C4-2B (cell line): ENCODE measurements around the gene UHRF1.

Experiments
- ZFX ChIP-seq: fragments of 450-650 bp; IDR thresholded peaks from 2 replicates; pipeline ENCODE4 v1.6.1; 2017
- TF ChIP-seq, protein P1 (sequence below): fragments of 450-650 bp; conservative IDR thresholded peaks from 2 replicates; pipeline ENCODE4 v1.5.1; 2017; ENCODE audit warnings: mild to moderate bottlenecking

- TF ChIP-seq, protein P1, sequence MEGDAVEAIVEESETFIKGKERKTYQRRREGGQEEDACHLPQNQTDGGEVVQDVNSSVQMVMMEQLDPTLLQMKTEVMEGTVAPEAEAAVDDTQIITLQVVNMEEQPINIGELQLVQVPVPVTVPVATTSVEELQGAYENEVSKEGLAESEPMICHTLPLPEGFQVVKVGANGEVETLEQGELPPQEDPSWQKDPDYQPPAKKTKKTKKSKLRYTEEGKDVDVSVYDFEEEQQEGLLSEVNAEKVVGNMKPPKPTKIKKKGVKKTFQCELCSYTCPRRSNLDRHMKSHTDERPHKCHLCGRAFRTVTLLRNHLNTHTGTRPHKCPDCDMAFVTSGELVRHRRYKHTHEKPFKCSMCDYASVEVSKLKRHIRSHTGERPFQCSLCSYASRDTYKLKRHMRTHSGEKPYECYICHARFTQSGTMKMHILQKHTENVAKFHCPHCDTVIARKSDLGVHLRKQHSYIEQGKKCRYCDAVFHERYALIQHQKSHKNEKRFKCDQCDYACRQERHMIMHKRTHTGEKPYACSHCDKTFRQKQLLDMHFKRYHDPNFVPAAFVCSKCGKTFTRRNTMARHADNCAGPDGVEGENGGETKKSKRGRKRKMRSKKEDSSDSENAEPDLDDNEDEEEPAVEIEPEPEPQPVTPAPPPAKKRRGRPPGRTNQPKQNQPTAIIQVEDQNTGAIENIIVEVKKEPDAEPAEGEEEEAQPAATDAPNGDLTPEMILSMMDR, result no peak
- TF ChIP-seq ZFX, result no peak
These were observed 92.8 kb downstream of the UHRF1 start for GRCh38 chr19:5002143-5002542.
